ENCODE measurements around the gene UNC45B.

The UNC45B gene

GRCh38 chr17:35183332-35183731 is 35.7 kb downstream of the UNC45B start:
- Histone ChIP-seq H2AFZ (ENCODE audit: low read length) (no peak overlapping the region), H3K79me2 (ENCODE audit: low read length) (no peaks in the 10 kb centered on the region), H4K20me1 (ENCODE audit: insufficient read depth, low read length) (no peaks in the 10 kb centered on the region), H3K4me1 (ENCODE audit: low read length) (no peaks in the 10 kb centered on the region), H3K4me2 (ENCODE audit: low read depth, low read length) (no peak overlapping the region), H3K36me3 (replicated peaks; ENCODE audit: insufficient read depth, low read length) (no peaks in the 10 kb centered on the region), H3K9me2 (replicated peaks; ENCODE audit: insufficient read depth, low read length) (no peaks in the 10 kb centered on the region), H3F3A (ENCODE audit: insufficient read depth, low read length) (no peaks in the 10 kb centered on the region), H3K4me3 (ENCODE audit: low read length) (no peak overlapping the region), H3K9me3 (replicated peaks; ENCODE audit: insufficient read depth, low read length) (no peaks in the 10 kb centered on the region), H3K9ac (ENCODE audit: low read length) (no peak overlapping the region), H3K27ac (ENCODE audit: low read length) (no peak overlapping the region), H3K27me3 (replicated peaks; ENCODE audit: insufficient read depth, low read length) (no peaks in the 10 kb centered on the region)
- no peak for DNase-seq
- TF ChIP-seq EZH2 (optimal IDR thresholded peaks at IDR 0.05; ENCODE audit: low read depth, low read length) (no peak), EZH2phosphoT487 (IDR thresholded peaks at IDR 0.05; ENCODE audit: low read length) (no peak)
- TF ChIP-seq, protein P1, sequence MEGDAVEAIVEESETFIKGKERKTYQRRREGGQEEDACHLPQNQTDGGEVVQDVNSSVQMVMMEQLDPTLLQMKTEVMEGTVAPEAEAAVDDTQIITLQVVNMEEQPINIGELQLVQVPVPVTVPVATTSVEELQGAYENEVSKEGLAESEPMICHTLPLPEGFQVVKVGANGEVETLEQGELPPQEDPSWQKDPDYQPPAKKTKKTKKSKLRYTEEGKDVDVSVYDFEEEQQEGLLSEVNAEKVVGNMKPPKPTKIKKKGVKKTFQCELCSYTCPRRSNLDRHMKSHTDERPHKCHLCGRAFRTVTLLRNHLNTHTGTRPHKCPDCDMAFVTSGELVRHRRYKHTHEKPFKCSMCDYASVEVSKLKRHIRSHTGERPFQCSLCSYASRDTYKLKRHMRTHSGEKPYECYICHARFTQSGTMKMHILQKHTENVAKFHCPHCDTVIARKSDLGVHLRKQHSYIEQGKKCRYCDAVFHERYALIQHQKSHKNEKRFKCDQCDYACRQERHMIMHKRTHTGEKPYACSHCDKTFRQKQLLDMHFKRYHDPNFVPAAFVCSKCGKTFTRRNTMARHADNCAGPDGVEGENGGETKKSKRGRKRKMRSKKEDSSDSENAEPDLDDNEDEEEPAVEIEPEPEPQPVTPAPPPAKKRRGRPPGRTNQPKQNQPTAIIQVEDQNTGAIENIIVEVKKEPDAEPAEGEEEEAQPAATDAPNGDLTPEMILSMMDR (IDR thresholded peaks at IDR 0.05; ENCODE audit: low read length): no peak

GRCh38 chr17:35184274-35184673 is 36.7 kb downstream of the UNC45B start:
- Histone ChIP-seq H2AFZ (ENCODE audit: low read length) (no peak overlapping the region), H3K4me1 (ENCODE audit: low read length) (no peaks in the 10 kb centered on the region), H3K9ac (ENCODE audit: low read length) (no peak overlapping the region), H3K9me2 (replicated peaks; ENCODE audit: insufficient read depth, low read length) (no peaks in the 10 kb centered on the region), H3K36me3 (replicated peaks; ENCODE audit: insufficient read depth, low read length) (no peaks in the 10 kb centered on the region), H3K9me3 (replicated peaks; ENCODE audit: insufficient read depth, low read length) (no peaks in the 10 kb centered on the region), H4K20me1 (ENCODE audit: insufficient read depth, low read length) (no peaks in the 10 kb centered on the region), H3K27me3 (replicated peaks; ENCODE audit: insufficient read depth, low read length) (no peaks in the 10 kb centered on the region), H3F3A (ENCODE audit: insufficient read depth, low read length) (no peaks in the 10 kb centered on the region), H3K27ac (ENCODE audit: low read length) (no peak overlapping the region), H3K79me2 (ENCODE audit: low read length) (no peaks in the 10 kb centered on the region), H3K4me3 (ENCODE audit: low read length) (no peak overlapping the region), H3K4me2 (ENCODE audit: low read depth, low read length) (no peak overlapping the region)
- no peak for TF ChIP-seq EZH2phosphoT487 (IDR thresholded peaks at IDR 0.05; ENCODE audit: low read length)
- TF ChIP-seq, protein P1 (IDR thresholded peaks at IDR 0.05; ENCODE audit: low read length): no peak
- TF ChIP-seq EZH2 (optimal IDR thresholded peaks at IDR 0.05; ENCODE audit: low read depth, low read length): no peak
- no peak for DNase-seq

DNA sequence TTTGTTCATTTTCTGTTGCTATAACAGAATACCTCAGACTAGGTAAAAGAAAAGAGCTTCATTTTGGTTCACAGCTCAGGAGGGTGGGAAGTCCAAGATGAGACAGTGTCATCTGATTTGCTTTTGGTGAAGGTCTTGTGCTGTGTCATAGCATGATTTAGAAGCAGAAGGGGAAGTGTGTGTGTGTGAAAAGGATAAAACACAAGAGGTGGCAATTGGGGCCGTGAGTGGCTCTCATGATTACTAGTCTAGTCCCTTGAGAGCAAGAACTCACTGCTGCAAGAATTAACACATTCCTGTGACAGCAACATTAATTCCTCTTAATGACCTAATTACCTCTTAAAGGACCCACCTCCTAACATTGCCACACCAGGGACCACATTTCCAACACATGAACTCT is 38.2 kb downstream of the UNC45B start:
- H3K79me2 ChIP-seq (ENCODE audit: low read length): no peaks in the 10 kb centered on the region
- H3F3A ChIP-seq (ENCODE audit: insufficient read depth, low read length): no peaks in the 10 kb centered on the region
- H3K36me3 ChIP-seq (replicated peaks; ENCODE audit: insufficient read depth, low read length): no peaks in the 10 kb centered on the region
- TF ChIP-seq EZH2 (optimal IDR thresholded peaks at IDR 0.05; ENCODE audit: low read depth, low read length) (no peak), EZH2phosphoT487 (IDR thresholded peaks at IDR 0.05; ENCODE audit: low read length) (no peak)
- TF ChIP-seq, protein P1 (IDR thresholded peaks at IDR 0.05; ENCODE audit: low read length): no peak
- H4K20me1 ChIP-seq (ENCODE audit: insufficient read depth, low read length): no peaks in the 10 kb centered on the region
- no peaks in the 10 kb centered on the region for H3K27me3 ChIP-seq (replicated peaks; ENCODE audit: insufficient read depth, low read length)
- no peak overlapping the region for H2AFZ ChIP-seq (ENCODE audit: low read length)
- H3K9ac ChIP-seq (ENCODE audit: low read length): no peak overlapping the region
- H3K9me2 ChIP-seq (replicated peaks; ENCODE audit: insufficient read depth, low read length): no peaks in the 10 kb centered on the region
- H3K4me3 ChIP-seq (ENCODE audit: low read length): no peak overlapping the region
- no peaks in the 10 kb centered on the region for H3K9me3 ChIP-seq (replicated peaks; ENCODE audit: insufficient read depth, low read length)
- no peaks in the 10 kb centered on the region for H3K4me1 ChIP-seq (ENCODE audit: low read length)
- H3K4me2 ChIP-seq (ENCODE audit: low read depth, low read length): no peak overlapping the region
- DNase-seq: no peak
- no peak overlapping the region for H3K27ac ChIP-seq (ENCODE audit: low read length)

Data from MM.1S (cell line).